ENCODE measurements around the gene CCP110.

CCP110 gene, protein sequence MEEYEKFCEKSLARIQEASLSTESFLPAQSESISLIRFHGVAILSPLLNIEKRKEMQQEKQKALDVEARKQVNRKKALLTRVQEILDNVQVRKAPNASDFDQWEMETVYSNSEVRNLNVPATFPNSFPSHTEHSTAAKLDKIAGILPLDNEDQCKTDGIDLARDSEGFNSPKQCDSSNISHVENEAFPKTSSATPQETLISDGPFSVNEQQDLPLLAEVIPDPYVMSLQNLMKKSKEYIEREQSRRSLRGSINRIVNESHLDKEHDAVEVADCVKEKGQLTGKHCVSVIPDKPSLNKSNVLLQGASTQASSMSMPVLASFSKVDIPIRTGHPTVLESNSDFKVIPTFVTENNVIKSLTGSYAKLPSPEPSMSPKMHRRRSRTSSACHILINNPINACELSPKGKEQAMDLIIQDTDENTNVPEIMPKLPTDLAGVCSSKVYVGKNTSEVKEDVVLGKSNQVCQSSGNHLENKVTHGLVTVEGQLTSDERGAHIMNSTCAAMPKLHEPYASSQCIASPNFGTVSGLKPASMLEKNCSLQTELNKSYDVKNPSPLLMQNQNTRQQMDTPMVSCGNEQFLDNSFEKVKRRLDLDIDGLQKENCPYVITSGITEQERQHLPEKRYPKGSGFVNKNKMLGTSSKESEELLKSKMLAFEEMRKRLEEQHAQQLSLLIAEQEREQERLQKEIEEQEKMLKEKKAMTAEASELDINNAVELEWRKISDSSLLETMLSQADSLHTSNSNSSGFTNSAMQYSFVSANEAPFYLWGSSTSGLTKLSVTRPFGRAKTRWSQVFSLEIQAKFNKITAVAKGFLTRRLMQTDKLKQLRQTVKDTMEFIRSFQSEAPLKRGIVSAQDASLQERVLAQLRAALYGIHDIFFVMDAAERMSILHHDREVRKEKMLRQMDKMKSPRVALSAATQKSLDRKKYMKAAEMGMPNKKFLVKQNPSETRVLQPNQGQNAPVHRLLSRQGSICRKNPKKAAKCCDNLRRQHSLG

DNA sequence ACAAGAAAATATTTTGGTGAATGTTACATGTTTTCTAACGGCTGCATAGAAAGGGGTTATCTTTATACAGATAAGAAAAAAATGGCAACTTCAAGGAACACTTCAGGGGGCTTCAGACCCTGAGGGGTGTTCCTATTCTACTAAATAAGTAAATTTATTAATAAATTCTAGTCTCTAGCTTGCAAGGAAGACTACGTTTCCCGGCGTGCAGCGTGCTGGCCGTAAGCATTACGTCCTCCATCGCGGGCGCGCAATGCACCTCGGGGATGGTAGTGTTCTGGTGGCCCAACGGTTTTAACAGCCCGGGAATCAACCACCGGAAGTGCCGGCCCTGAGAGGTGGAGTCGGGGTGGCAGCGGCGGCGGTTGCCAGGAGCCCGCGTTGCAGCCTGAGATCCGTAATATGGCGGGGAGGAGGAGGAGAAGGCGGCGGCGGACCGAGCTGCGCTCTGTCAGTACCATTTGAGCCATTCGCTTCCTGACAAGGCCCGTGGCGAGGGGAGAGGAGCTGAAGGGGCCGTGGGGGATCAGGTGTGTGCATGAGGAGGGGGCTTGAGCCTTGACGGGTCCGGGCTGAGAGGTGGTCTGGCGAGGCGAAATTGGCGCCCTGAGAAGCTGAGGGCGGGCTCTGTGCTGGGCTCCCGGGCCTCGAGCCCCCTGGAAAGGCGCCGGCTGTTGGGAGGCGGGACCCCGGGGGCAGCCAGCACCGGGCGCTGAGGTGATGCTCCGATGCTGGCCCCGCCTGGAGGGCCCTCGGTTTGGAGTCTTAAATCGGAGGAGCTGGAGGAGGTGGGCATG, at the start of gene CCP110:
CCP110 (plus strand) TSS at position 384 of the 797 bp plus-strand sequence. CDS start 3,940 bp downstream, outside the sequence.
- H3K4me1 Mint-ChIP-seq = peaks cover 24 to 42% of the 10 kb centered on the region in 2 donors
- no peaks in the 10 kb centered on the region for H3K27me3 Mint-ChIP-seq
- ATAC-seq (replicated peaks) = peak; percentile 87 to 91
- DNase-seq = peak; percentile 92
- peak within 1 kb of the TSS; percentile 88 to 94 for H3K4me3 Mint-ChIP-seq
- no peaks in the 10 kb centered on the region for H3K9me3 Mint-ChIP-seq
- H3K36me3 Mint-ChIP-seq = peaks cover 2 to 13% of the 10 kb centered on the region in 2 donors
- H3K27ac Mint-ChIP-seq = peak within 1 kb of the TSS; percentile 90

DNA sequence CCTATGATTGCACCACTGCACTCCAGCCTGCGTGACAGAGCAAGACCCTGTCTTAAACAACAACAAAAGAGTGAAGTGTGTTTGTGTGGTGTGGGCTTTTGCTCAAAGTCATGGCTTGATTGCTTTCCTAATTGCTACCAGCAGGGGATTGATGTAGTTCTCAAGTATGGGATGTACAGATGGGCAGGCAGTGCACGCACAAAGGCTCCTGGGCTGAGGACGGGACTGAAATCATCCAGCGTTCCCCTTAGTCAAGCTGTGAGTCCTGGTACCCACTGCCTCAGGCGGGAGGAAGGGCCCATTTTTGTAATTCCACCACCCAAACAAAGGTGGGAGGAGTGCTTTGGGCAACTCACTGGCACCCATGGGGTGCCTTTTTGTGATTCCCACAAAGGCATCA, 49.1 kb upstream of the CCP110 start:
- H3K9me3 Mint-ChIP-seq = peaks cover 0 to 4% of the 10 kb centered on the region in 2 donors
- no peak overlapping the region for H3K4me3 Mint-ChIP-seq
- no peak for DNase-seq
- no peak overlapping the region for H3K27ac Mint-ChIP-seq
- H3K4me1 Mint-ChIP-seq = no peaks in the 10 kb centered on the region
- peaks cover 10 to 17% of the 10 kb centered on the region in 2 donors for H3K27me3 Mint-ChIP-seq
- no peak for ATAC-seq (replicated peaks)
- H3K36me3 Mint-ChIP-seq = no peaks in the 10 kb centered on the region

DNA sequence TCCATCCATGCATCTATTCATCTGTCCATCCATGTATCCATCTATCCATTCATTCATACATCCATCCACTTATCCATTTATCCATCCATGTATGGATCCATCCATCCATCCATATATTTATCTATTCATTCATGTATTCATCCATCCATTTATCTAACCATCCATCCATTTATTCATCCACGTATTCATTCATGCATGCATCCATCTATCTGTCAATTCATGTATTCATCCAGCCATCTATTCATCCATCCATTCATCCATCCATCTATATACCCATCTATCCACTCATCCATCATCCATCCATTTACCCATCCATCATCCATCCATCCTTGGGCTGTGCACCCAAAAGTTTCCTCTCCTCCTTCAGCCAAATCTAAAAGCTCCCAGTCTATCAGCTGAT, 45.2 kb upstream of the CCP110 start:
- ATAC-seq (replicated peaks) = no peak
- no peaks in the 10 kb centered on the region for H3K4me1 Mint-ChIP-seq
- DNase-seq = no peak
- H3K27me3 Mint-ChIP-seq = peaks cover 10 to 22% of the 10 kb centered on the region in 2 donors
- peaks cover 0 to 4% of the 10 kb centered on the region in 2 donors for H3K9me3 Mint-ChIP-seq
- no peaks in the 10 kb centered on the region for H3K36me3 Mint-ChIP-seq
- H3K27ac Mint-ChIP-seq = no peak overlapping the region
- no peak overlapping the region for H3K4me3 Mint-ChIP-seq

DNA sequence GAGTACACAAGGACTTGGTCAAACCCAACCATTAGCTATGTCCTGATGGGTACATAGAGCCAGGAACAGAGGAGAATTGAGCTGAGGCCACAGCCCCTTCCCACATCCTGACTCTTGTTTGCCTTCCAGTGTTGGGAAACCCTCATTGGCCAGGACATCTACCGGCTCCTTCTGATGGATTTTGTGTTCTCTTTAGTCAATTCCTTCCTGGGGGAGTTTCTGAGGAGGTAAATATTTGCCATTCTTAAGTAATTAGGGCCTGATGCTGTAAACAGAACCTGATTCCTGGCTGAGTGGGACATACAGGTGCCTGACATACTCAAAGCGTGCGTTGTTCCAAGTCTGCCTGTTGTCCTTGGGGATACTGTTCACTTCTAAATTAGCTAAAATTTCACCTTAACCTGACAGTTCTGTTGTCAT, 44.4 kb upstream of the CCP110 start:
- ATAC-seq (replicated peaks) (no peak), DNase-seq (no peak)
- H3K9me3 Mint-ChIP-seq = peaks cover 0 to 4% of the 10 kb centered on the region in 2 donors
- H3K4me3 Mint-ChIP-seq = no peak overlapping the region
- peaks cover 10 to 22% of the 10 kb centered on the region in 2 donors for H3K27me3 Mint-ChIP-seq
- H3K4me1 Mint-ChIP-seq = no peaks in the 10 kb centered on the region
- H3K27ac Mint-ChIP-seq = no peak overlapping the region
- no peaks in the 10 kb centered on the region for H3K36me3 Mint-ChIP-seq

DNA sequence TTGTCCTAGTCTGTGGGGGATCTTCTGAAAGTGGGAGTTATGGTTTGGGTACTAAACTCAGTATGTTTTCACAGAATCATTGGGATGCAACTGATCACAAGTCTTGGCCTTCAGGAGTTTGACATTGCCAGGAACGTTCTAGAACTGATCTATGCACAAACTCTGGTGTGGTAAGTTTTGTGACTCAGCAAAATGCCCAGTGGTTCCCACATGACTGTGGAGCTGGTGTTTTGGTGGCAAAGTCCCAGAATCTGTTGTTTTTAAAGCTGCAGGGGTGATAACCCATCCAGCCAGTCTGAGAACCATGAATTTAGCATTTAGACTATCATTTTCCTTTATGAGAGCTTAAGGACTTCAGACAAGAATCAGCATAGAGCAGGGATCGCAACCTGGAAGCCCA, 42.4 kb upstream of the CCP110 start:
- Mint-ChIP-seq H3K4me1 (no peaks in the 10 kb centered on the region), H3K36me3 (no peaks in the 10 kb centered on the region), H3K9me3 (peaks cover 0 to 4% of the 10 kb centered on the region in 2 donors), H3K27ac (no peak overlapping the region), H3K4me3 (no peak overlapping the region), H3K27me3 (peaks cover 10 to 22% of the 10 kb centered on the region in 2 donors)
- DNase-seq (no peak), ATAC-seq (replicated peaks) (no peak)

DNA sequence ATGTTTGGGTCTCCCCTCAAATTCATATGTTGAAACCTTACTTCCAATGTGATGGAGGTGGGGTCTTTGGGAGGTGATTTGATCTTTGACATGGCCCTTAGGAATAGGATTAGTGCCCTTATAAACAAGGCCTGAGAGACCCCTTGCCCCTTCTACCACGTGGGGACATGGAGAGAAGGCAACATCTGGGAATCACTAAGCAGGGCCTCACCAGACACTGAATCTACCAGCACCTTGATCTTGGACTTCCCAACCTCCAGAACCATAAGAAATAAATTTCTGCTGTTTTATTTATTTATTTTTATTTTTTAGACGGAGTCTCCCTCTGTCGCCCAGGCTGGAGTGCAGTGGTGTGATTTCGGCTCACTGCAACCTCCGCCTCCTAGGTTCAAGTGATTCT, 42.0 kb upstream of the CCP110 start:
- DNase-seq (no peak), ATAC-seq (replicated peaks) (no peak)
- H3K36me3 Mint-ChIP-seq = no peaks in the 10 kb centered on the region
- peaks cover 10 to 22% of the 10 kb centered on the region in 2 donors for H3K27me3 Mint-ChIP-seq
- no peak overlapping the region for H3K4me3 Mint-ChIP-seq
- H3K4me1 Mint-ChIP-seq = no peaks in the 10 kb centered on the region
- peaks cover 0 to 4% of the 10 kb centered on the region in 2 donors for H3K9me3 Mint-ChIP-seq
- no peak overlapping the region for H3K27ac Mint-ChIP-seq

DNA sequence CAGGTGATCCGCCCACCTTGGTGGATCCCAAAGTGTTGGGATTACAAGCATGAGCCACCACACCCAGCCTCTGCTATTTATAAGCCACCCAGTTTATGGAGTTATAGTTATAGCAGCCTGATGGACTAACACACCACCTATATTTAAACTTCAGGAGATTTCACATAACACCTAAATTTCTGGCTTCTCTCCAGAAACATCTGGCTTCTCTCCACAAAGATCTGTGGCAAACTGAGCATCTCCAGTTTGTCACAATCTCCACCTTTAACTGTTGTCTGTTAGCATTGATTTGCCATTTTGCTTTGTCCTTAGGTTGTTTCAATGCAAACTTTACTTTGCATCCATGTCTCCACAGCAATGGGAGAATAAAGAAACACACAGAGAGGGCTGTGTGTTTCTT, 41.5 kb upstream of the CCP110 start:
- no peak for DNase-seq
- no peak for ATAC-seq (replicated peaks)
- peaks cover 0 to 4% of the 10 kb centered on the region in 2 donors for H3K9me3 Mint-ChIP-seq
- peaks cover 10 to 22% of the 10 kb centered on the region in 2 donors for H3K27me3 Mint-ChIP-seq
- no peak overlapping the region for H3K4me3 Mint-ChIP-seq
- no peak overlapping the region for H3K27ac Mint-ChIP-seq
- no peaks in the 10 kb centered on the region for H3K4me1 Mint-ChIP-seq
- no peaks in the 10 kb centered on the region for H3K36me3 Mint-ChIP-seq

DNA sequence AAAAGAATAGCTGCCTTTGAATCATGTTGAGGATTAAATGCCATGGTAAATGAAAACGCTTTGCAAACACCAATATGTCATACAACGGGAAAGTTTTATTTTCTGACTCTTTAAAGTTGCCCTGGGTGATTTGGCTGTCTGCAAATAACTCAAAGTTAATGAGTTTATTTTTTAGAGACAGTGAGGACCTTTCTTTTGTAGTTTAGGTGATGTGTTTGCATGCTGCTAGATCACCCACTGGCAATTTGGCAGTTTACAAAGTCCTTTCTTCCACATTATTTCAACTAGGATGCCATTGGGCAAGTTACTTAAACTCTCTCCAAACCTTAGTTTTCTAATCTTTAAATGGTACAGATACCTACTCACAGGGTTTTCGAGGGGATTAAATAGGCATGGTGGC, 39.6 kb upstream of the CCP110 start:
- H3K27me3 Mint-ChIP-seq = peaks cover 0 to 11% of the 10 kb centered on the region in 2 donors
- ATAC-seq (replicated peaks) (no peak), DNase-seq (no peak)
- H3K4me1 Mint-ChIP-seq = peaks cover 0 to 2% of the 10 kb centered on the region in 2 donors
- no peak overlapping the region for H3K27ac Mint-ChIP-seq
- no peaks in the 10 kb centered on the region for H3K9me3 Mint-ChIP-seq
- no peak overlapping the region for H3K4me3 Mint-ChIP-seq
- H3K36me3 Mint-ChIP-seq = no peaks in the 10 kb centered on the region

DNA sequence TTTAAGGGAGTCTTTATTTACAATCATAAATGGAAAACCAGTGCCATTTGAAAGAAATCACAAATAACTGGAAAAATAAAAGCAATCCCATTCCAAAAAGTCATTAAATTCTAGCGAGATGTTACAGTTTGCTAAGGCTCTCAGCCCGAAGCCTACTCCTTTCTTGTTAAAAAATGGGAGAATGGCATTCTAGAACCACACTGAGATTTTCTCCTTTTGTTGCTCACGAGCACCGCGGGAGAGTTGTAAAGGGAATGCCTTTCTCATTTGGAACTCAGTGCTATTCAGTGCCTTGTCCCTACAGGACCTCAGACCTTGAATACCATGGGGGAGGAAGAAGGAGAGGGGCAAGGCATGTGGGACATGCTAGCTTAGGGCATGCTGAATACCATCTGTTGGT, 38.1 kb upstream of the CCP110 start:
- DNase-seq = no peak
- Mint-ChIP-seq H3K27me3 (peaks cover 0 to 5% of the 10 kb centered on the region in 2 donors), H3K36me3 (no peaks in the 10 kb centered on the region), H3K4me1 (peaks cover 0 to 2% of the 10 kb centered on the region in 2 donors), H3K27ac (no peak overlapping the region), H3K4me3 (no peak overlapping the region), H3K9me3 (no peaks in the 10 kb centered on the region)
- no peak for ATAC-seq (replicated peaks)

DNA sequence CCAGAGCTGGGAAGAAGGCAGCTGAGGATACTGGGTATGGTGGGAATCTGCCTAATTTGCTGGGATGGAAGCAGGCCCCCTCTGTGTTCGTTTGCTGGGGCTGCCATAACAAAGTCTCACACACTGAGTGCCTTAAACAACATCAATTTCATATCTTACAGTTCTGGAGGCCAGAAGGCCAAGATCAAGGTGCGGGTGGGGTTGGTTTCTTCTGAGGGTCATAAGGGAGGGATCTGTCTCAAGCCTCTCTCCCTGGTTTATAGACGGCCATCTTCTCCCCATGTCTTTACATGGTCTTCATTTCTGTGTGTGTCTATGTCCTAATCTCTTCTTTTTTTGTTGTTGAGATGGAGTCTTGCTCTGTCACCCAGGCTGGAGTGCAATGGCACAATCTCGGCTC, 37.7 kb upstream of the CCP110 start:
- no peak for DNase-seq

DNA sequence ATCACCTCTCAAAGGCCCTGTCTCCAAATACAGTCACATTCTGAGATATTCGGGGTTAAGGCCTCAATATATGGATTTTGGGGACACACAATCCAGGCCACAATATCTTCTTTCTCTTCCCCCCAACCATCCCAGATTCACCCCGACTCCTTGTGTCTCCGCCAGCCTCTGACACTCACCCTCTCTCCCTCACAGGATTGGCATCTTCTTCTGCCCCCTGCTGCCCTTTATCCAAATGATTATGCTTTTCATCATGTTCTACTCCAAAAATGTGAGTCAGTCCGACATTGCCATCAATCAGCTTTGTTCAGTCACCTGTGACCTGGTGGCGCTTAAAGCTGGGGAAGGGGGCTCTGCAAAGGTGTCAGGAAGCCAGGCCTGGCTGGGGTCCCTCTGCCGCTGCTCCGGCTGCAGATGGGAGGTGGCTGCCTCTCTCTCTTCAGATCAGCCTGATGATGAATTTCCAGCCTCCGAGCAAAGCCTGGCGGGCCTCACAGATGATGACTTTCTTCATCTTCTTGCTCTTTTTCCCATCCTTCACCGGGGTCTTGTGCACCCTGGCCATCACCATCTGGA, 36.9 kb upstream of the CCP110 start:
- ATAC-seq (replicated peaks) (no peak), DNase-seq (no peak)
- no peak overlapping the region for H3K4me3 Mint-ChIP-seq
- H3K27ac Mint-ChIP-seq = no peak overlapping the region
- no peaks in the 10 kb centered on the region for H3K36me3 Mint-ChIP-seq
- peaks cover 0 to 2% of the 10 kb centered on the region in 2 donors for H3K4me1 Mint-ChIP-seq
- H3K27me3 Mint-ChIP-seq = no peaks in the 10 kb centered on the region
- H3K9me3 Mint-ChIP-seq = no peaks in the 10 kb centered on the region

More for the DNA sequence above, 37.7 kb upstream of the CCP110 start:
- H3K9me3 Mint-ChIP-seq = no peaks in the 10 kb centered on the region
- H3K27me3 Mint-ChIP-seq = peaks cover 0 to 4% of the 10 kb centered on the region in 2 donors
- H3K4me3 Mint-ChIP-seq = no peak overlapping the region
- H3K36me3 Mint-ChIP-seq = no peaks in the 10 kb centered on the region
- H3K27ac Mint-ChIP-seq = no peak overlapping the region
- no peak for ATAC-seq (replicated peaks)
- peaks cover 0 to 2% of the 10 kb centered on the region in 2 donors for H3K4me1 Mint-ChIP-seq

DNA sequence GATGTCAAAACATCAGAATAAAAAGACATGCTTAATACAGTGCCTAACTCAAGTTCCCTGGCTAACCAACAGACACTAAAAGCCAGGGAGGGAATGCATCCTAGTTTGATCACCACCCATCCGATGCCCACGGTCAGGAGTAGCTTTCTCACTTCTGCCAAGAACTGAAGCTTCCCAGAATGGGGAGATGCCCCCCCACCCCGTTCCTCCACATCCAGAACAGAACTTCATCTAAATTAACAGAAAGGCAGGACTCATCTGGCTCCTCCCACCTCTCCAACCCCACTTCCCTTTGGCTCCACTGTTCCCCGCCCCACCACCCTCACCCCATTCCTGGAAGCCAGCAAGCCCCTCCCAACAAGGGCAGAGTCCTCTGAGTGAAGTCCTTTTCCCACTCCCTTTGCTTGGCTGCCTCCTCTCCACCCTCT, 35.5 kb upstream of the CCP110 start:
- no peak overlapping the region for H3K4me3 Mint-ChIP-seq
- ATAC-seq (replicated peaks) = no peak
- no peaks in the 10 kb centered on the region for H3K27me3 Mint-ChIP-seq

DNA sequence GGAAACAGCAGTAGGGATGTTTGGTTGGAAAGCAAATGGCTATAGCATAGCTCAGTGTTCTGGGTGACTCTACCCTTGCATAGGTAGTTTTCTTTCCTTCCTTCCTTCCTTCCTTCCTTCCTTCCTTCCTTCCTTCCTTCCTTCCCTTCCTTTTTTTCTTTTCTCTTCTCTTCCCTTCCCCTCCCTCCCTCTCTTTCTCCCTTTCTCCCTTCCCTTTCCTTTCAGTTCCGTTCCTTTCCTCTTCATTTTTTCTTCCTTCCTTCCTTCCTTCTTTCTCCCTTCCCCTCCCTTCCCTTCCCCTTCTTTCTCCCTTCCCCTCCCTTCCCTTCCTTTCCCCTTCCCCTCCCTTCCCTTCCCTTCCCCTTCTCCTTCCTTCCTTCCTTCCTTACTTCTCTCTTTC, 33.1 kb upstream of the CCP110 start:
- Mint-ChIP-seq H3K36me3 (peaks cover 0 to 4% of the 10 kb centered on the region in 2 donors), H3K4me3 (no peak overlapping the region), H3K27ac (no peak overlapping the region), H3K4me1 (peaks cover 9 to 14% of the 10 kb centered on the region in 2 donors), H3K27me3 (no peaks in the 10 kb centered on the region), H3K9me3 (peaks cover 0 to 3% of the 10 kb centered on the region in 2 donors)
- DNase-seq (no peak), ATAC-seq (replicated peaks) (no peak)

More for the DNA sequence above, 35.5 kb upstream of the CCP110 start:
- no peak for DNase-seq
- H3K9me3 Mint-ChIP-seq = no peaks in the 10 kb centered on the region
- H3K27ac Mint-ChIP-seq = no peak overlapping the region
- peaks cover 2% of the 10 kb centered on the region in 2 donors for H3K4me1 Mint-ChIP-seq
- H3K36me3 Mint-ChIP-seq = no peaks in the 10 kb centered on the region

Data from stimulated activated naive B cell treated with anti-CD40 and anti-IgM and Interleukin-4, amounts not matched to agents 10 μg/mL and 1 μg/mL and 100 μg/mL, for 72 hours (primary cell).